GM18498 (cell line): ENCODE results near the gene RCOR1.

Experiments
- ATAC-seq: cut with Tn5 transposase; IDR thresholded peaks from one replicate; pipeline ENCODE4 v1.9.1; 2021; ENCODE audit warnings: mild to moderate bottlenecking, moderate library complexity; ENCODE audit not compliant: unreplicated experiment

The RCOR1 gene

GRCh38 chr14:102668291-102668873, 75.9 kb downstream of the RCOR1 start:
- no peak for ATAC-seq

GRCh38 chr14:102671410-102671809, 79.0 kb downstream of the RCOR1 start:
- no peak for ATAC-seq

- ATAC-seq: no peak
Observed at GRCh38 chr14:102672410-102672960, 80.0 kb downstream of the RCOR1 start.

- ATAC-seq: no peak
Observed at GRCh38 chr14:102675396-102675795, 82.9 kb downstream of the RCOR1 start.

- no peak for ATAC-seq
Observed at GRCh38 chr14:102678394-102678793, 85.9 kb downstream of the RCOR1 start.

GRCh38 chr14:102683399-102684297, 91.2 kb downstream of the RCOR1 start:
- ATAC-seq: no peak

- no peak for ATAC-seq
Observed at GRCh38 chr14:102684298-102684663, 91.8 kb downstream of the RCOR1 start.

- no peak for ATAC-seq
Observed at GRCh38 chr14:102686196-102686801, 93.8 kb downstream of the RCOR1 start.

GRCh38 chr14:102688290-102688689, 95.8 kb downstream of the RCOR1 start:
- ATAC-seq: no peak

GRCh38 chr14:102690509-102691286, 98.2 kb downstream of the RCOR1 start:
- ATAC-seq: no peak

- no peak for ATAC-seq
Observed at GRCh38 chr14:102691763-102692162, 99.3 kb downstream of the RCOR1 start.

- ATAC-seq: no peak
Observed at GRCh38 chr14:102692334-102692733, 99.9 kb downstream of the RCOR1 start.

GRCh38 chr14:102693006-102693755, 100.7 kb downstream of the RCOR1 start:
- no peak for ATAC-seq

- no peak for ATAC-seq
Observed at GRCh38 chr14:102694530-102695166, 102.2 kb downstream of the RCOR1 start.

GRCh38 chr14:102695167-102695555, 102.7 kb downstream of the RCOR1 start:
- ATAC-seq: no peak

- ATAC-seq: no peak
Observed at GRCh38 chr14:102696332-102696731, 103.9 kb downstream of the RCOR1 start.

- no peak for ATAC-seq
Observed at GRCh38 chr14:102696856-102697495, 104.5 kb downstream of the RCOR1 start.

- ATAC-seq: no peak
Observed at GRCh38 chr14:102697501-102697900, 105.1 kb downstream of the RCOR1 start.

- no peak for ATAC-seq
Observed at GRCh38 chr14:102699416-102700110, 107.1 kb downstream of the RCOR1 start.
